Neuron (in vitro differentiated cells): ENCODE data around the gene NHERF1.

Source experiments
- H2AFZ ChIP-seq: one replicate; pipeline ENCODE4 v1.6.1; 2013; ENCODE audit warnings: low read depth, mild to moderate bottlenecking, inconsistent platforms, low read length, moderate library complexity
- H3K27me3 ChIP-seq: one replicate; pipeline ENCODE4 v1.6.1; 2013; ENCODE audit warnings: low read length; ENCODE audit not compliant: insufficient read depth
- H3K36me3 ChIP-seq: one replicate; pipeline ENCODE4 v1.6.1; 2013; ENCODE audit warnings: low read length; ENCODE audit not compliant: insufficient read depth
- H3K4me1 ChIP-seq: one replicate; pipeline ENCODE4 v1.6.1; 2013; ENCODE audit warnings: low read length; ENCODE audit not compliant: insufficient read depth
- H3K4me3 ChIP-seq: 2 replicates; pipeline ENCODE4 v1.5.1; 2013; ENCODE audit warnings: mild to moderate bottlenecking, low read length, moderate library complexity
- H3K9me3 ChIP-seq: one replicate; pipeline ENCODE4 v1.6.1; 2013; ENCODE audit warnings: low read length

The NHERF1 gene

GRCh38 chr17:74778960-74779359, 30.5 kb downstream of the NHERF1 start:
- Histone ChIP-seq H3K9me3 (no peaks in the 10 kb centered on the region), H3K27me3 (no peaks in the 10 kb centered on the region), H2AFZ (no peak overlapping the region), H3K4me3 (no peak overlapping the region), H3K36me3 (peaks cover 2% of the 10 kb centered on the region), H3K4me1 (peaks cover 16% of the 10 kb centered on the region)

- no peaks in the 10 kb centered on the region for H3K27me3 ChIP-seq
- peaks cover 16% of the 10 kb centered on the region for H3K4me1 ChIP-seq
- H3K36me3 ChIP-seq, result no peaks in the 10 kb centered on the region
- no peak overlapping the region for H3K4me3 ChIP-seq
- no peaks in the 10 kb centered on the region for H3K9me3 ChIP-seq
- no peak overlapping the region for H2AFZ ChIP-seq
These were observed 31.1 kb downstream of the NHERF1 start for GRCh38 chr17:74779501-74779900.

- Histone ChIP-seq H2AFZ (no peak overlapping the region), H3K36me3 (no peaks in the 10 kb centered on the region), H3K9me3 (no peaks in the 10 kb centered on the region), H3K27me3 (no peaks in the 10 kb centered on the region), H3K4me1 (peaks cover 16% of the 10 kb centered on the region), H3K4me3 (no peak overlapping the region)
These were observed 31.5 kb downstream of the NHERF1 start for GRCh38 chr17:74779948-74780400.

- Histone ChIP-seq H2AFZ (no peak overlapping the region), H3K9me3 (no peaks in the 10 kb centered on the region), H3K36me3 (peaks cover 3% of the 10 kb centered on the region), H3K4me3 (no peak overlapping the region), H3K4me1 (peaks cover 10% of the 10 kb centered on the region), H3K27me3 (no peaks in the 10 kb centered on the region)
These were observed 32.2 kb downstream of the NHERF1 start for GRCh38 chr17:74780443-74781238.

- H3K4me3 ChIP-seq, result no peak overlapping the region
- no peaks in the 10 kb centered on the region for H3K9me3 ChIP-seq
- H3K4me1 ChIP-seq, result no peaks in the 10 kb centered on the region
- no peak overlapping the region for H2AFZ ChIP-seq
- no peaks in the 10 kb centered on the region for H3K27me3 ChIP-seq
- peaks cover 6% of the 10 kb centered on the region for H3K36me3 ChIP-seq
These were observed 34.1 kb downstream of the NHERF1 start for GRCh38 chr17:74782571-74782970.

GRCh38 chr17:74784125-74784810, 35.8 kb downstream of the NHERF1 start:
- H3K27me3 ChIP-seq, result no peaks in the 10 kb centered on the region
- peaks cover 6% of the 10 kb centered on the region for H3K36me3 ChIP-seq
- no peaks in the 10 kb centered on the region for H3K4me1 ChIP-seq
- H2AFZ ChIP-seq, result no peak overlapping the region
- no peaks in the 10 kb centered on the region for H3K9me3 ChIP-seq
- no peak overlapping the region for H3K4me3 ChIP-seq

- Histone ChIP-seq H3K9me3 (no peaks in the 10 kb centered on the region), H3K27me3 (no peaks in the 10 kb centered on the region), H3K36me3 (peaks cover 11% of the 10 kb centered on the region), H3K4me3 (no peak overlapping the region), H2AFZ (no peak overlapping the region), H3K4me1 (no peaks in the 10 kb centered on the region)
These were observed 36.9 kb downstream of the NHERF1 start for GRCh38 chr17:74785096-74785980.

GRCh38 chr17:74785981-74786360, 37.5 kb downstream of the NHERF1 start:
- Histone ChIP-seq H2AFZ (no peak overlapping the region), H3K27me3 (no peaks in the 10 kb centered on the region), H3K4me1 (no peaks in the 10 kb centered on the region), H3K9me3 (no peaks in the 10 kb centered on the region), H3K4me3 (no peak overlapping the region), H3K36me3 (peaks cover 13% of the 10 kb centered on the region)

- H3K27me3 ChIP-seq, result no peaks in the 10 kb centered on the region
- H3K4me1 ChIP-seq, result no peaks in the 10 kb centered on the region
- no peak overlapping the region for H3K4me3 ChIP-seq
- no peak overlapping the region for H2AFZ ChIP-seq
- H3K9me3 ChIP-seq, result no peaks in the 10 kb centered on the region
- H3K36me3 ChIP-seq, result peaks cover 13% of the 10 kb centered on the region
These were observed 38.1 kb downstream of the NHERF1 start for GRCh38 chr17:74786431-74787055.

GRCh38 chr17:74790161-74791058, 42.0 kb downstream of the NHERF1 start:
- H2AFZ ChIP-seq, result no peak overlapping the region
- no peaks in the 10 kb centered on the region for H3K4me1 ChIP-seq
- no peaks in the 10 kb centered on the region for H3K9me3 ChIP-seq
- H3K4me3 ChIP-seq, result no peak overlapping the region
- H3K36me3 ChIP-seq, result peaks cover 30% of the 10 kb centered on the region
- H3K27me3 ChIP-seq, result no peaks in the 10 kb centered on the region

- Histone ChIP-seq H3K27me3 (no peaks in the 10 kb centered on the region), H3K4me1 (no peaks in the 10 kb centered on the region), H3K36me3 (peaks cover 35% of the 10 kb centered on the region), H2AFZ (no peak overlapping the region), H3K9me3 (no peaks in the 10 kb centered on the region), H3K4me3 (no peak overlapping the region)
These were observed 44.2 kb downstream of the NHERF1 start for GRCh38 chr17:74792586-74793105.
